Right lobe of liver (tissue), 4 donors: Measurements from ENCODE around the gene ITPR1.

ENCODE experiments used
- CTCF ChIP-seq, 4 donors: fragments of 200-600 bp in 3 of 4; fragments of 450-650 bp in 1 of 4; IDR thresholded peaks; one replicate each; pipeline versions ENCODE4 v1.5.1 to v1.8.0; 2016 to 2022; ENCODE audit warnings: antibody characterized with exemption in 4 of 4, mild to moderate bottlenecking in 2 of 4
- POLR2A ChIP-seq: fragments of 450-650 bp; IDR thresholded peaks from one replicate; pipeline ENCODE4 v1.6.1; 2017; ENCODE audit warnings: antibody characterized with exemption, mild to moderate bottlenecking
- donor health status: DM: no; HTN: no; CAD: no.
- donor health status: DM: no; HTN: no; CAD: no.
- donor health status: DM: no; HTN: yes; CAD: no.

GRCh38 chr3:4862973-4863372, 369.8 kb downstream of the ITPR1 start:
- TF ChIP-seq CTCF (IDR thresholded peaks at IDR 0.05) (no peak), POLR2A (no peak)
